ENCODE results near the gene KCNAB2.

KCNAB2 gene

GRCh38 chr1:6046279-6046678 is 591 bp downstream of the KCNAB2 start:
- peaks cover 85% of the 10 kb centered on the region for H4K20me1 ChIP-seq (ENCODE audit: insufficient read depth, low read length, poor library complexity, severe bottlenecking)

DNA sequence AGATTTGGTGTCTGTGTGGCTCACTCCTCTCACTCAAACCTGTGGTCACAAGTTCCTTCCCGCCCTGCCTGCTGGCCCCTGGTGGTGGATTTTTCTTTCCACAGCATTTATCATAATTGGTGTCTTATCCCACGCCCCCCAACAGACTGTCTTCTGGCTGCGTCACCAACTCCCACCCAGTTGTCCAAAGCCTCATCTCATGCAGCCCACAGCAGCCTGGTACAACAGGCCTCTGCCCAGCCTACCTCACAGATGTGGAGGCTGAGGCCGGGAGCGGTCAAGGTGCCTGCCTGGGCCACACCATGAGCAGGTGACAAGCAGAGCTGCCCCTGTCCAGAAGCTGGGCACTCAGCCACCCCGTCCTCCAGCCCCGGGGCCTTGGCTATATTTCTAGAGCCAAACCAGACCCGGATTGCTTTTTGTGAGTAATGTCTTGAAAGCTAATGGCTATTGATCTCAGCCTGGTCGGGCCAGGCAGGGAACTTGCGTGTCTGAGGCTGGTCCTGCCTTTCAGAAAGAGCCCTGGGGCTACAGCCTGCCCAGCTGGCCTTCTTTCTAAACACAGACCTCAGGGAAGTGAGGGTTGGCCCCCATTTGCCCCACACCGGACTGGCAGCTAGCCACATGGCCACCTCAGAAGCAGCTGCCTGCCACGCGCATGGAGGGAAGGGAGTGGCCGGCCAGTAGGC is 2.6 kb downstream of the KCNAB2 start:
- H3K9me3 ChIP-seq (ENCODE audit: insufficient read depth, low read depth, low read length), result no peaks in the 10 kb centered on the region
- no peaks in the 10 kb centered on the region for H3K9me2 ChIP-seq (replicated peaks; ENCODE audit: low read depth, low read length)
- peaks cover 84% of the 10 kb centered on the region for H4K20me1 ChIP-seq (ENCODE audit: insufficient read depth, low read length, poor library complexity, severe bottlenecking)
- peaks cover 26% of the 10 kb centered on the region for H3K4me1 ChIP-seq (ENCODE audit: insufficient read depth, low read length, poor library complexity, severe bottlenecking)
- H3K9ac ChIP-seq (ENCODE audit: low read depth, low read length, poor library complexity, severe bottlenecking), result no peak overlapping the region
- peaks cover 50% of the 10 kb centered on the region; the same call in 1 of the 2 replicates for H3K79me2 ChIP-seq (ENCODE audit: insufficient read depth, low read length)
- TF ChIP-seq CTCF (conservative IDR thresholded peaks at IDR 0.05; ENCODE audit: low read length) (no peak), EZH2phosphoT487 (IDR thresholded peaks at IDR 0.05; ENCODE audit: borderline replicate concordance) (no peak)
- no peaks in the 10 kb centered on the region for H3F3A ChIP-seq (ENCODE audit: low read depth)
- no peak overlapping the region for H3K4me2 ChIP-seq (ENCODE audit: low read depth, low read length, poor library complexity, severe bottlenecking)
- no peak overlapping the region for H3K4me3 ChIP-seq (ENCODE audit: low read length, poor library complexity, severe bottlenecking)
- peaks cover 74% of the 10 kb centered on the region; the same call in 1 of the 2 replicates for H3K36me3 ChIP-seq (ENCODE audit: insufficient read depth, low read length)
- H3K27me3 ChIP-seq (ENCODE audit: insufficient read depth, low read length, poor library complexity, severe bottlenecking), result no peaks in the 10 kb centered on the region
- H2AFZ ChIP-seq (ENCODE audit: low read length), result no peak overlapping the region

More at GRCh38 chr1:6046279-6046678, 591 bp downstream of the KCNAB2 start:
- Histone ChIP-seq H3K4me3 (ENCODE audit: low read length, poor library complexity, severe bottlenecking) (no peak overlapping the region), H3K36me3 (ENCODE audit: insufficient read depth, low read length) (peaks cover 84% of the 10 kb centered on the region; the same call in 1 of the 2 replicates), H3K4me1 (ENCODE audit: insufficient read depth, low read length, poor library complexity, severe bottlenecking) (peaks cover 37% of the 10 kb centered on the region), H3K9me2 (replicated peaks; ENCODE audit: low read depth, low read length) (no peaks in the 10 kb centered on the region), H3K4me2 (ENCODE audit: low read depth, low read length, poor library complexity, severe bottlenecking) (no peak overlapping the region), H3K9ac (ENCODE audit: low read depth, low read length, poor library complexity, severe bottlenecking) (no peak overlapping the region), H2AFZ (ENCODE audit: low read length) (no peak overlapping the region), H3K79me2 (ENCODE audit: insufficient read depth, low read length) (peaks cover 65% of the 10 kb centered on the region; the same call in 1 of the 2 replicates), H3F3A (ENCODE audit: low read depth) (peaks cover 6% of the 10 kb centered on the region), H3K9me3 (ENCODE audit: insufficient read depth, low read depth, low read length) (no peaks in the 10 kb centered on the region), H3K27me3 (ENCODE audit: insufficient read depth, low read length, poor library complexity, severe bottlenecking) (no peaks in the 10 kb centered on the region)
- no peak for TF ChIP-seq CTCF (conservative IDR thresholded peaks at IDR 0.05; ENCODE audit: low read length)

GRCh38 chr1:6049419-6049818 is 3.7 kb downstream of the KCNAB2 start:
- no peaks in the 10 kb centered on the region for H3K27me3 ChIP-seq (ENCODE audit: insufficient read depth, low read length, poor library complexity, severe bottlenecking)
- H2AFZ ChIP-seq (ENCODE audit: low read length), result no peak overlapping the region
- H3K9ac ChIP-seq (ENCODE audit: low read depth, low read length, poor library complexity, severe bottlenecking), result no peak overlapping the region
- no peak overlapping the region for H3K4me3 ChIP-seq (ENCODE audit: low read length, poor library complexity, severe bottlenecking)
- peaks cover 73% of the 10 kb centered on the region; the same call in 1 of the 2 replicates for H3K36me3 ChIP-seq (ENCODE audit: insufficient read depth, low read length)
- no peaks in the 10 kb centered on the region for H3K9me2 ChIP-seq (replicated peaks; ENCODE audit: low read depth, low read length)
- H3F3A ChIP-seq (ENCODE audit: low read depth), result no peaks in the 10 kb centered on the region
- peaks cover 15% of the 10 kb centered on the region for H3K4me1 ChIP-seq (ENCODE audit: insufficient read depth, low read length, poor library complexity, severe bottlenecking)
- H4K20me1 ChIP-seq (ENCODE audit: insufficient read depth, low read length, poor library complexity, severe bottlenecking), result peaks cover 83% of the 10 kb centered on the region
- no peak for TF ChIP-seq EZH2phosphoT487 (IDR thresholded peaks at IDR 0.05; ENCODE audit: borderline replicate concordance)
- no peak for TF ChIP-seq CTCF (conservative IDR thresholded peaks at IDR 0.05; ENCODE audit: low read length)
- H3K79me2 ChIP-seq (ENCODE audit: insufficient read depth, low read length), result peaks cover 40% of the 10 kb centered on the region; the same call in 1 of the 2 replicates
- H3K9me3 ChIP-seq (ENCODE audit: insufficient read depth, low read depth, low read length), result no peaks in the 10 kb centered on the region
- no peak overlapping the region for H3K4me2 ChIP-seq (ENCODE audit: low read depth, low read length, poor library complexity, severe bottlenecking)
